NT2/D1 (cell line): ENCODE measurements around the gene HPD.
"Not testable (repeated sequence)": the region's sequence is repeated elsewhere in the genome, so short reads cannot be mapped to it uniquely, and the experiment has no call there.

Source experiments
- SUZ12 ChIP-seq: IDR thresholded peaks from 2 replicates; pipeline ENCODE4 v1.6.1; 2011; ENCODE audit not compliant: insufficient read length, insufficient read depth; ENCODE audit errors: extremely low read depth
- YY1 ChIP-seq: IDR thresholded peaks from 2 replicates; pipeline ENCODE4 v1.6.1; 2011; ENCODE audit not compliant: insufficient read length, insufficient read depth
- ZNF274 ChIP-seq: IDR thresholded peaks from 2 replicates; pipeline ENCODE4 v1.6.1; 2011; ENCODE audit warnings: mild to moderate bottlenecking, low read depth, low read length

DNA sequence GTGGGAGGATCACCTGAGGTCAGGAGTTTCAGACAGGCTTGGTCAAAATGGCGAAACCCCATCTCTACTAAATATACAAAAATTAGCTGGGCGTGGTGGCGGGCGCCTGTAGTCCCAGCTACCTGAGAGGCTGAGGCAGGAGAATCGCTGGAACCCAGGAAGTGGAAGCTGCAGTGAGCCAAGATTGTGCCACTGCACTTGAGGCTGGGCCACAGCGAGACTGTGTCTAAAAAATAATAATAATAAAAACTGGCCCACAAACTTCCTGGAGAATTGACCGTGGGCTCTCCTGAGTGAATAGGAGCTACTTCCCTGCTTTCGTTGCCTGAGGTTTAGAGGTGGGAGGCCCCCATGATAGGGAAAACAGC is 17.4 kb upstream of the HPD start:
- not testable (repeated sequence) for TF ChIP-seq YY1, ZNF274, SUZ12
